HepG2 (cell line): ENCODE measurements around the gene TSNAXIP1. TPM values are rescaled to one million over a fixed set of nuclear protein-coding genes. Genes with fewer than 3 reads are reported as not detected.

Experiments
- CREB1 ChIP-seq, 2 experiments: fragments of 450-650 bp in 1 of 2; IDR thresholded peaks; 2 replicates each; pipeline ENCODE4 v1.6.1; 2016 to 2017; ENCODE audit warnings: control low read depth in 1 of 2, mild to moderate bottlenecking in 1 of 2, missing compliant biosample characterization in 1 of 2, missing genetic modification characterization in 1 of 2
- HINFP ChIP-seq: sonication (generic); formaldehyde crosslinking; IDR thresholded peaks from 2 replicates; pipeline ENCODE4 v1.4.0; 2020; ENCODE audit warnings: low read depth, mild to moderate bottlenecking, missing genetic modification reagents
- NFAT5 ChIP-seq: sonication (generic); formaldehyde crosslinking; IDR thresholded peaks from 2 replicates; pipeline ENCODE4 v1.4.0; 2020; ENCODE audit warnings: missing genetic modification reagents
- PATZ1 ChIP-seq: sonication (generic); formaldehyde crosslinking; IDR thresholded peaks from 2 replicates; pipeline ENCODE4 v1.4.0; 2020; ENCODE audit warnings: missing genetic modification reagents
- PCBP1 ChIP-seq: fragments of 200-400 bp; formaldehyde crosslinking; IDR thresholded peaks from 2 replicates; pipeline ENCODE4 v1.6.1; 2017; ENCODE audit warnings: mild to moderate bottlenecking, low read depth, low read length, borderline replicate concordance
- RXRA ChIP-seq: sonication (generic); formaldehyde crosslinking; IDR thresholded peaks from 2 replicates; pipeline ENCODE4 v1.5.1; 2020; ENCODE audit warnings: missing genetic modification reagents
- TERF1 ChIP-seq: sonication (generic); formaldehyde crosslinking; IDR thresholded peaks from 2 replicates; pipeline ENCODE4 v1.8.0; 2022; ENCODE audit warnings: mild to moderate bottlenecking, missing genetic modification reagents, moderate library complexity
- TRAFD1 ChIP-seq: sonication (generic); formaldehyde crosslinking; IDR thresholded peaks from 2 replicates; pipeline ENCODE4 v1.5.1; 2020; ENCODE audit warnings: missing genetic modification reagents, mild to moderate bottlenecking, borderline replicate concordance
- ZFYVE20 ChIP-seq: sonication (generic); formaldehyde crosslinking; IDR thresholded peaks from 2 replicates; pipeline ENCODE4 v1.8.0; 2023; ENCODE audit warnings: low read depth, mild to moderate bottlenecking, moderate library complexity, missing genetic modification reagents, borderline replicate concordance
- ZNF333 ChIP-seq: sonication (generic); formaldehyde crosslinking; IDR thresholded peaks from 2 replicates; pipeline ENCODE4 v1.4.0; 2020; ENCODE audit warnings: mild to moderate bottlenecking, missing genetic modification reagents, borderline replicate concordance
- ZNF383 ChIP-seq: sonication (generic); formaldehyde crosslinking; IDR thresholded peaks from 2 replicates; pipeline ENCODE4 v1.4.0; 2020; ENCODE audit warnings: missing genetic modification reagents, mild to moderate bottlenecking, borderline replicate concordance
- ZNF549 ChIP-seq: sonication (generic); formaldehyde crosslinking; IDR thresholded peaks from 2 replicates; pipeline ENCODE4 v1.5.0; 2020; ENCODE audit warnings: missing genetic modification reagents
- ZNF550 ChIP-seq: sonication (generic); formaldehyde crosslinking; IDR thresholded peaks from 2 replicates; pipeline ENCODE4 v1.4.0; 2020; ENCODE audit warnings: mild to moderate bottlenecking, missing genetic modification reagents, borderline replicate concordance
- ZNF567 ChIP-seq: sonication (generic); formaldehyde crosslinking; IDR thresholded peaks from 2 replicates; pipeline ENCODE4 v1.8.1; 2023; ENCODE audit warnings: mild to moderate bottlenecking, missing genetic modification reagents, borderline replicate concordance
- ZNF607 ChIP-seq: sonication (generic); formaldehyde crosslinking; IDR thresholded peaks from 2 replicates; pipeline ENCODE4 v1.5.1; 2020; ENCODE audit warnings: missing genetic modification reagents, mild to moderate bottlenecking, borderline replicate concordance
- polyA plus RNA-seq, 8 experiments: library from polyadenylated mRNA; depleted of rRNA in 3 of 8; stranded (reverse) in 7 of 8; unstranded in 1 of 8; fragments of >200 nt; fragmentation: Illumina TruSeq in 4 of 8; extraction: Trizol in 4 of 8; gene quantifications; 2 replicates each; pipeline versions ENCODE4 v1.2.1 to v1.2.3, GENCODE V29; 2011 to 2016; ENCODE audit warnings: low read depth in 4 of 8, missing spikeins in 1 of 8, mixed read lengths in 1 of 8; ENCODE audit not compliant: insufficient read depth in 1 of 8
- total RNA-seq, 5 experiments: library from RNA; depleted of rRNA; stranded (reverse); fragments of >200 nt; fragmentation: Illumina TruSeq; extraction: Trizol; gene quantifications; 2 replicates each; pipeline ENCODE4 v1.2.3, GENCODE V29; 2016; ENCODE audit warnings: low read depth in 1 of 5

Gene TSNAXIP1
- total and polyA plus RNA-seq, 2 of the 13 experiments (the other 11 are each of a cell fraction or from before 2014, with no cell fraction given), result 0.37 to 0.86 TPM

GRCh38 chr16:67872631-67873434, 66.1 kb downstream of the TSNAXIP1 start, which contains the start of gene EDC4 (continued):
- TF ChIP-seq TRAFD1 (CRISPR knock-in tag) (no peak), NFAT5 (CRISPR knock-in tag) (peak; percentile 55; the same call in 1 of the 2 replicates), ZNF333 (CRISPR knock-in tag) (no peak), CREB1 (IDR thresholded peaks at IDR 0.05) (peak; percentile 34; the same call in 1 of the 2 replicates), CREB1 (CRISPR knock-in tag; IDR thresholded peaks at IDR 0.05) (no peak), ZNF383 (CRISPR knock-in tag) (no peak), ZFYVE20 (CRISPR knock-in tag) (no peak), ZNF607 (CRISPR knock-in tag) (peak; percentile 96), HINFP (CRISPR knock-in tag) (no peak; the same call in 1 of the 2 replicates), RXRA (CRISPR knock-in tag) (peak; percentile 71; the same call in 1 of the 2 replicates), TERF1 (no peak; the same call in 1 of the 2 replicates), ZNF549 (CRISPR knock-in tag) (no peak), ZNF567 (CRISPR knock-in tag) (0 out of 2 replicates have a peak, but pooled peaks have one; percentile 47), ZNF550 (0 out of 2 replicates have a peak, but pooled peaks have one; percentile 76), PATZ1 (CRISPR knock-in tag) (peak; percentile 99), PCBP1 (0 out of 2 replicates have a peak, but pooled peaks have one; percentile 81)
